ENCODE measurements around the gene FAF1. TPM values are rescaled to one million over a fixed set of nuclear protein-coding genes. Genes with fewer than 3 reads are reported as not detected.

The FAF1 gene
- total RNA-seq, 1 donor from 2014 or later = 46.4 TPM

DNA sequence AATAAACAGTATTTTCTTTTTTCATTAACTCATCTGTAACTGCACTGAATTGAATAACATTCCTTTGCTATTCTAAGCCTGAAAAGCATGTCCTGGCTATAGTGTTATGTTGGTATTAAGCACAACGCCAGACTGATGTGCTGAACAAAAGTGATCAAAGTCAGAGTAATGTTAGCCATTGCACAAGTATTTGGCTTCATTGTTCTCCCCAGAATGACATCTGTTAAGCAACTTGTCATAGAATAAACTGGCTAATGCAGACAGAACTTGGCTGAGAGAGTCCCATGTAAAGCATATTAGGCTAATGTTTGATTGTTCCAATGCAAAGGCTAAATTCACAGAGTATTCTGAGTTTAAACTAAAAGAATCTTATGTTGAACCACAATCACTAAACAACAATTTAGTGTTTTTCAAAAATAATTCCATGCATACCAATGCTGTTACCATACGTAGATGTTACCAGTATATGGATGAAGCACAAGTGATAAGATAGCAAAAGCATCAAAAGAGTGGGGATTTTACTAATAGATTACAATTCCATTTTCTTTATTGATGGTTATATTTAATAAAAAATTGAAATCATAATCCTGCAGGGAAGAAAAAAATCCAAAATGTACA lies 301.5 kb downstream of the FAF1 start:
- no peak overlapping the region for H3K27ac ChIP-seq
- no peaks in the 10 kb centered on the region for H3K27me3 ChIP-seq
- no peaks in the 10 kb centered on the region for H3K36me3 ChIP-seq
- DNase-seq (no peak), ATAC-seq (no peak)
- H3K9me3 ChIP-seq = no peaks in the 10 kb centered on the region
- H3K4me1 ChIP-seq = peaks cover 7% of the 10 kb centered on the region
- intact Hi-C loops (cut with DNase I) = no loop called here
- H3K4me3 ChIP-seq = no peak overlapping the region
- TF ChIP-seq, protein P1, sequence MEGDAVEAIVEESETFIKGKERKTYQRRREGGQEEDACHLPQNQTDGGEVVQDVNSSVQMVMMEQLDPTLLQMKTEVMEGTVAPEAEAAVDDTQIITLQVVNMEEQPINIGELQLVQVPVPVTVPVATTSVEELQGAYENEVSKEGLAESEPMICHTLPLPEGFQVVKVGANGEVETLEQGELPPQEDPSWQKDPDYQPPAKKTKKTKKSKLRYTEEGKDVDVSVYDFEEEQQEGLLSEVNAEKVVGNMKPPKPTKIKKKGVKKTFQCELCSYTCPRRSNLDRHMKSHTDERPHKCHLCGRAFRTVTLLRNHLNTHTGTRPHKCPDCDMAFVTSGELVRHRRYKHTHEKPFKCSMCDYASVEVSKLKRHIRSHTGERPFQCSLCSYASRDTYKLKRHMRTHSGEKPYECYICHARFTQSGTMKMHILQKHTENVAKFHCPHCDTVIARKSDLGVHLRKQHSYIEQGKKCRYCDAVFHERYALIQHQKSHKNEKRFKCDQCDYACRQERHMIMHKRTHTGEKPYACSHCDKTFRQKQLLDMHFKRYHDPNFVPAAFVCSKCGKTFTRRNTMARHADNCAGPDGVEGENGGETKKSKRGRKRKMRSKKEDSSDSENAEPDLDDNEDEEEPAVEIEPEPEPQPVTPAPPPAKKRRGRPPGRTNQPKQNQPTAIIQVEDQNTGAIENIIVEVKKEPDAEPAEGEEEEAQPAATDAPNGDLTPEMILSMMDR (IDR thresholded peaks at IDR 0.05) = no peak

DNA sequence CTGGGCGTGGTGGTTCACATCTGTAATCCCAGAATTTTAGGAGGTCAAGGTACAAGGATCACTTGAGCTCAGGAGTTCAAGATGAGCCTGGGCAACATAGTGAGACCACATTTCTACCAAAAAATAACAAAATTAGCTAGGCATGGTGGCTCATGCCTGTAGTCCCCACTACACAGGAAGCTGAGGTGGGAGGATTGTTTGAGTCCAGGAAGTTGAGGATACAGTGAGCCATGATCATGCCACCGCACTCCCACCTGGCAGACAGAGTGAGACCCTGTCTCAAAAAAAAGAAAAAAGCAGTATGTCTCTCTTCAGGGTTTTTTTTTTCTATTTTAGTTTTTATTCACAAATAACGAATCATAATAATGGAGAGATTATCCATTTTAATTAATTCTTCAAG lies 303.1 kb downstream of the FAF1 start:
- intact Hi-C loops (cut with DNase I) = no loop called here
- DNase-seq (no peak), ATAC-seq (no peak)
- H3K4me3 ChIP-seq = no peak overlapping the region
- peaks cover 7% of the 10 kb centered on the region for H3K4me1 ChIP-seq
- H3K9me3 ChIP-seq = no peaks in the 10 kb centered on the region
- H3K27ac ChIP-seq = no peak overlapping the region
- H3K27me3 ChIP-seq = no peaks in the 10 kb centered on the region
- TF ChIP-seq, protein P1 (IDR thresholded peaks at IDR 0.05) = no peak
- H3K36me3 ChIP-seq = no peaks in the 10 kb centered on the region

DNA sequence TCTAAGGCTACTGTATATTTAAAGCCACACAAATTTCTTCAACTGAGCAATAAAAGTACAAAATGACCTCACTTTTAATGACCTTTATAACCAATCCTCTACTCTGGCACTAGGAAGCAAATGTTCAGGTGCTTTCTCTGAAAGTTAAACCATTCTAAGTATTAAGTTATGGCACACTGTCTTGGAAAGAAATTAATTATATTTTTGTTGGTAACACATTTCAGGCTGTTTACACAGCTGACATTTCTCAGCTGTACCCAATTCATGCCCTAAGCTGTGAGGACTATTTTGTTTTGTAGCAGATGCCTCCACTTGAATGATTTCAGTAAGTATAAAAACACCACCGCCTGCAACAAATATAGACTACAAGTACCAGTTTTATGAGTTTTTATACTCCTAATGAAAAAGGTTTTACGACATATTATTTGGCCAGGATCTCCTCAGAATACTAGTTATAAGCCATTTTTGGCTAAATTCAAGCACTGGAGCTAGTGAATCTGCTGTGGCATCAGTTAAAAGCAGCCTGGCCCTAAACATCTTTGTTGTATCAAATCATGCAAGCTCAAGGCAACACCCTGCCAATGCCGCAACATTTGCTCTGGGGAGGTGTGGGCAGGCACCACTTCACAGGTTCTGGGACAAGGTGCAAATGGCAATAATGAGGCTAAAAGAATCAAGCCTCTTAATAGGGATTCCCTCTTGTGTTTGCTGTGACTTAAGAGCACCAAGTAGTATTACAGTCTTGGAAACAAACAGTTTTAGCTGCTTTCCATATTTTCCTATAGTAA lies 308.4 kb downstream of the FAF1 start:
- intact Hi-C loops (cut with DNase I) = no loop called here
- Histone ChIP-seq H3K27me3 (no peaks in the 10 kb centered on the region), H3K36me3 (no peaks in the 10 kb centered on the region), H3K27ac (no peak overlapping the region), H3K4me1 (no peaks in the 10 kb centered on the region), H3K4me3 (no peak overlapping the region), H3K9me3 (no peaks in the 10 kb centered on the region)
- TF ChIP-seq, protein P1 (IDR thresholded peaks at IDR 0.05) = no peak
- DNase-seq (no peak), ATAC-seq (no peak)

DNA sequence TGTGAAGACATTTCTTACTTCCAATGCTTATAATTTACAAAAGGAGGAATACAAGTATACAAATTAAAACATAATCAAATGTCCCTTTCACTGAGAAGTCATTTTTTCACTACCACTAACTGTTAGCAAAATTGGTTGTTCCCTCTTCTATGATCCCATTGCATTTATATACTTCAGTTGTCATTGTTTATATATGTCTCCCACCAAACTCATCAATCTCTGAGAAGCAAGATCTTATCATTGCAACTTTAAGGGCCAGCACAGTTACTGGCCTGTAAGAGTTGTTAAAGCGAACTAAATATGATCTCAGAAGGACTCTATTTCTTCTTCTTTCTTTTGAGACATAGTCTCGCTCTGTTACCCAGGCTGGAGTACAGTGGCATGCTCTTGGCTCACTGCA lies 313.5 kb downstream of the FAF1 start:
- DNase-seq (no peak), ATAC-seq (no peak)
- TF ChIP-seq, protein P1 (IDR thresholded peaks at IDR 0.05) = no peak
- Histone ChIP-seq H3K9me3 (no peaks in the 10 kb centered on the region), H3K36me3 (no peaks in the 10 kb centered on the region), H3K4me1 (peaks cover 3% of the 10 kb centered on the region), H3K27me3 (no peaks in the 10 kb centered on the region), H3K4me3 (no peak overlapping the region), H3K27ac (no peak overlapping the region)
- intact Hi-C loops (cut with DNase I) = no loop called here

DNA sequence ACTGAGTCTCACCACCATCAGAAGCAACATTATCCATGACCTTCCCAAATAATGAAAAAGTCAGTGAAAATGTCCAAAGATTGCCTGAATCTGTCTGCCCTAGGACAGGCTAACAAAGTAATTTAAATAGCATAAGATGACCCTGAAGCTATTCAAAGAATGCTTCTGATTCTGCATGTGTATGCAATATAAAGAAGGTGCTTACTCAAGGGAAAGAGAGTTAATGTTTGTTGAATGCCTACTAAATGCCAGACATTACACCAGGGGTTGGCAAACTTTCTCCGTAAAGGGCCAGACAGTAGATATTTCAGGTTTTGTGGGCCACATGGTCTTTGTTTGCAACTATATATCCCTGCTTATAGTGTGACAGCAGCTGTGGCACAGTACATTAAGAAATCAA lies 314.9 kb downstream of the FAF1 start:
- Histone ChIP-seq H3K4me1 (peaks cover 3% of the 10 kb centered on the region), H3K9me3 (no peaks in the 10 kb centered on the region), H3K27ac (no peak overlapping the region), H3K27me3 (no peaks in the 10 kb centered on the region), H3K36me3 (no peaks in the 10 kb centered on the region), H3K4me3 (no peak overlapping the region)
- intact Hi-C loops (cut with DNase I) = no loop called here
- ATAC-seq = no peak
- DNase-seq = no peak
- TF ChIP-seq, protein P1 (IDR thresholded peaks at IDR 0.05) = no peak
